Activated CD4-positive, alpha-beta T cell treated with anti-CD3 and anti-CD28 coated beads, Interleukin-2, Interleukin-4, amounts not matched to agents 100 ng/mL and 50 ng/mL, durations not matched to agents 16 hours and 8 hours (primary cell): ENCODE data around the gene ARHGEF4.

Source experiments
- DNase-seq: peaks from one replicate; pipeline ENCODE4 v3.0.0-alpha.2; 2020; ENCODE audit warnings: low spot score

The ARHGEF4 gene

DNA sequence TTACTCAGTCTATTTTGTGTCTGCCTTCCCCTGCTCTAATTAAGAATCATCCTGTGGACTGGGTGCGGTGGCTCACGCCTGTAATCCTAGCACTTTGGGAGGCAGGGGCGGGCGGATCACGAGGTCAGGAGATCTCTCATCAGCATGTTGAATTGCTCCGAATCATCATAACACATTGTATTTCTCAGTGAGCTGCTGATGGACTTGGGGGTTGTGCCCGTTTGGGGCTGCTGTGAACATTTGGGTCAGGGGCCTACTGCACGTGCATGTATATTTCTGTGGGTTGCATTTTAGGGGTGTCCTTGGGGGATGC is 84.4 kb downstream of the ARHGEF4 start:
- DNase-seq: no peak

DNA sequence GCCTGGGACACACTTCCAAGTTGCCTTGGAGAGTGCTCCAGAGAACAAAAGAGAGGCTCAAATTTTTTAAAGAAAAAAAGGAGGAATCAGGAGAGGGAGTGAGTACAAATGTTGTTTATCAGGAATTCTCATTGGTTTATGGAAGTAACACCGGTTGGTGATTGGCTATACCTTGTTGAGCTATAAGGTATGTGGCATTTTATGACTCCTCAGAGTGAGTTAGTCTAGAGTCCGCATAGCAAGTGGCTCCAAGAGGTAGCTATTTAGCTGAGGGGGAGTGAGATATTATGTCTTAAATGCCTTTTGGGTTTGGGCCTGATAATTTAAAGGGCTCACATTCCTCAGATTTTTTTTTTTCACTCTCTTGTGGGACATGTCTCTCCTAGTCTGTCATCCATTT is 85.7 kb downstream of the ARHGEF4 start:
- DNase-seq: no peak

DNA sequence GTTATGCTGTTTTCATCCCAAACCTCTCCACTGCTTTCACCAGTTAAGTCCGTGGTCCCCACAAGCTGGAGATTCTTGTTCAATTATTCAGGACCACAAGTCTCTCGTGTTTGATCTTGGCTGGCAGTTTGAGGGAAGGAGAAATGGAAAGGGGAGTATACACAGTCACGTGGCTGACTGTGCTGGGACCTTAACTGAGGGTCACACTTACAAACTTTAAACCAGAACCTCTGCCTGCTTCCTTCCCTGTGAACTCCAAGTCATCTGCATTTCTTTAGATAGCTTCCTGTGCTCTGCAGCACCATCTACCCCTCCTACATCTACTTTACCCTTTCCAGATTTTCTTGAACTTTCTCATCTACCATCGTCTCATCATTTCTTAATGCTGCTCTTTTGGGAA is 91.7 kb downstream of the ARHGEF4 start:
- DNase-seq: no peak

DNA sequence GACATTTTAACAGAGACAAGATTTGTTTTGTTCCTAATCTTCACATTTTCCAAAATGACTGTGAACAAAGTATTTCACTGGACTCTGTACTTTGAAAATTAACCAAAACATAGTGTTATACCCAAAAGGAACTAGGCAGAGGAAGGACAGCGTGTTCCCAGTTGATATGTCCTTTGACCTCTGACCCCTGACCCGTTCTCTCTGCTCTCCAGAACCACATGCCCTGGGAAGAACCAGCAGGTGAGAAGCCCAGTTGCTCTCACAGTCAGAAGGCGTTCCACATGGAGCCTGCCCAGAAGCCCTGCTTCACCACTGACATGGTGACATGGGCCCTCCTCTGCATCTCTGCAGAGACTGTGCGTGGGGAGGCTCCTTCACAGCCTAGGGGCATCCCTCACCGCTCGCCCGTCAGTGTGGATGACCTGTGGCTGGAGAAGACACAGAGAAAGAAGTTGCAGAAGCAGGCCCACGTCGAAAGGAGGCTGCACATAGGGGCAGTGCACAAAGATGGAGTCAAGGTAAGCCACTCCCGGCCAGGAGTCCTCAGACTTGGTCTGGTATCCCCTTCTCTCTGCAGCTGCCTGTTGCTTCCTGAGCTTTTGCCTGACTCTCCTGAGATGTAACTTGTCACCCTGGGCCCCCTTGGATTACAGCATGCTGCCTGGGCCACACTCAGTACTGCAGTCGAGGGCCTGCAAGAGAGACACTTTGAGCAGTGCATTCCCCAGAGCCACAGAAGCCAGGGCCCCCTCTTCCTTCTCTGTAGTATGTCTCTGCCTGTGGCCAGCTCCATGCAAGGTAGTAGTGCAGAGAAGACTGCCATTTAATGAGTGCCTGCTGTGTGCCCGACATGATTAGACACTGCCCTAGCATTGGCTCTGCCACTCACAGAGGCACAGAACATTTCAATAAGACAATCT is 94.3 kb downstream of the ARHGEF4 start:
- no peak for DNase-seq

DNA sequence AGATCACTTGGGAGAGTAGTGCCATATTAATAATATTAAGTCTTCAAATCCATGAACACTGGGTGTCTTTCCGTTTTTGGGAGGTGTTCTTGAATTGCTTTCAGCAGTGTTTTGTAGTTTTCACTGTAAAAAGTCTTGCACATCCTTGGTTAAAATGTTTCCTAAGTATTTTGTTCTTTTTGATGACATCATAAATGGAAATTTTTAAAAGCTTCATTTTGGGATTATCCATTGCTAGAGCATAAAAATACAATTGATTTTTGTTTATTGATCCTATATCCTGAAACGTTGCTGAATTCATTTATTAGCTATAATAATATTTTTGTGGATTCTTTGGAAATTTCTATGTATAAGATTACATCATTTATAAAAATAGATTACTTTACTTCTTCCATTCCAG is 96.8 kb downstream of the ARHGEF4 start:
- DNase-seq: no peak

DNA sequence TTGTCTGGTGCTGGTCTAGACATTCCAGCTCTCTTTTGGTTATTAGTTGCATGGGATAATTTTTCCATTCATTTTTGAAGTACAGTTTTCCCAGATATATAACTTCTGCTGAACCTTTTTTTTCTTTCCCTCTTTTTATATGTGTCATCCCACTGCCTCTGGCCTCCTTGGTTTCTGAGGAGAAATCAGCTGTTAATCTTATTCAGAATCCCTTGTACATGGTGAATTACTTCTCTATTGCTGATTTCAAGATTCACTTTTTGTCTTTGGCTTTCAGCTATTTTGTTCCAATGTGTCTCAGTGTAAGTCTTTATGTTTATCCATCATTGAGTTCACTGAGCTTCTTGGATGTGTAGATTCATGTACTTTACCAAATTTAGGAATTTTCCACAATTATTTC is 99.7 kb downstream of the ARHGEF4 start:
- no peak for DNase-seq

DNA sequence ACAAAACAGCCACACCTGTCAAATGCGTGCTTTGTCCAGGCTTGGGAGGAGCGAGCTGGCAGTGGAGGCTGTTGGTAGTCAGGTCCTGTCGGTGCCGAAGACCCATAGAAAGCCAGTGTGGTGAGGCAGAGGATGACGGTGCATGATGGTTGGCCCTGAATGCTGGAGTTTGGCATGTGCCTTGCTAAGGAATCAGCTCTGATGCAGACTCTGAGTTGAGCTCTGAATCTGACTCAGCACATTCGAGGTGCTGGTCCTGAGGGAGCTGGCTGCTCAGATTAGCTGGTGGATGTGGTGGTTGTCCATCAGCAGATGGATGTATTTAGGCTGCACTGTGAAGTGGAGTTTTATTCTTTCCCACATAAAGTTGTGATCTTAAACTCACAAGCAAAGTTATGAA is 111.3 kb downstream of the ARHGEF4 start:
- DNase-seq: no peak

DNA sequence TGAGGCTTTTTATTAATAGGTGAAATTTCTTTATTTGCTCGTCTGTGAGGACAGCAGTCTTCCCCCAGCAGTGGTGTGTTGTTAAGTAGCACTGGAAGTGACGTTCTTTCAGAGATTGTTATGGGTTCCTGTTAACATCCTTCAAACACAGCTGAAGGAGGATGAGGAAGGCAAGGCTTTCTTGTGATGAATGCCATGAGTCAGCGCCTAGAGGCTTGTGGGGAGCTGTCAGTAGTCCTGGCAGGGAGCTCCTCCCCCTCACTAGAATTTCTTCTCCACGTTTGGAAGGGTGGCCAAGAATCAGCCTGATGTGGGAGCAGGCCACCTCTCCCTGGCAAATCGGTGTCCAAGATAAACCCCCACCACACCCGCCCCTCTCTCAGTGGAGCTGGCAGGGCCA is 113.2 kb downstream of the ARHGEF4 start:
- no peak for DNase-seq

DNA sequence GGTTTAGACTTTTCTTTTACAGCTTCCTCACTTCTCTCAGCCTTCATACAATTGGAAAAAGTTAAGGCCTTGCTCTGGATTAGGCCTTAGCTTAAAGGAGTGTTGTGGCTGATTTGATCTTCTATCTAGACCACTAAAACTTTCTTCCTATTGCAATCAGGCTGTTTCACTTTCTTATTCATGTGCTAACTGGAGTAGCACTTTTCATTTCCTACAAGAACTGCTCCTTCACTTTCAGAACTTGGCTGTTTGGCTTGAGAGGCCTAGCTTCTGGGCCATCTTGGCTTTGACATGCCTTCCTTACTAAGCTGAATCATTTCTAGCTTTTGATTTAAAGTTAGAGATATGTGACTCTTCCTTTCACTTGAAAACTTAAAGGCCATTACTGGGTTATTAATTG is 114.3 kb downstream of the ARHGEF4 start:
- no peak for DNase-seq

DNA sequence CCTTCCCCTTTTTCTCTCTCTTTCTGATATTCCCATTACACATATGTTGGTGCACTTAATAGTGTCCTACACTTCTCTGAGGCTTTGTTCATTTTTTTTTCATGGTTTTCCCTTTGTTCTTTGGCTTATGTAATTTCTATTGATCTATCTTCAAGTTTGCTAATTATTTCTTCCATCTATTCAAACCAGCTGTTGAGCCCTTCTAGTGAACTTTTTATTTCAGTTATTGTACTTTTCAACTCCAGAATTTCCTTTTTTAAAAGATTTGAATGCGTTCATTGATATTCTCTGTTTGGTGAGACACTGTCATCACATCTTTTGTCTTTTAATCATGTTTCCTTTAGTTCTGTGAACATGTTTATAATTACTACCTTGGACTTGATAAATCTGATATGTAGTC is 118.2 kb downstream of the ARHGEF4 start:
- no peak for DNase-seq

DNA sequence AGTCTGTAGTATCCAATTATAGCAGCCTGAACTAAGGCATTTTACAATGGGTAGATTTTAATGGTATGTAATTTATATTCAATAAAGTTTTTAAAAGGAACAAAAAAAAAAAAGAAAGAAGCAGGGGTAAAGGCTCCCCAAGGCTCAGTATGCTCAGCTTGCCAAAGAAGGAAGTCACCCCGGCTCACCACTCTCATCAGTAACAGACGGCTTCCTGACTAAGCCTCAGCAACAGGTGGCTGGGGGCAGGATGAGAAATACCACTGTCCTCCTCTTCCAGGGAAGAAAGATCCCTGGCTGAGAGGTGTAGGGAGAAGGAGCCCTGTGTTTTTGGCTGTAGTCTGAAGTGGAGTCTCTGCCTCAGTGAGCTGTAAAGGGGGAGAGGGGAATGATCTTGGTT is 121.2 kb downstream of the ARHGEF4 start:
- DNase-seq: no peak

DNA sequence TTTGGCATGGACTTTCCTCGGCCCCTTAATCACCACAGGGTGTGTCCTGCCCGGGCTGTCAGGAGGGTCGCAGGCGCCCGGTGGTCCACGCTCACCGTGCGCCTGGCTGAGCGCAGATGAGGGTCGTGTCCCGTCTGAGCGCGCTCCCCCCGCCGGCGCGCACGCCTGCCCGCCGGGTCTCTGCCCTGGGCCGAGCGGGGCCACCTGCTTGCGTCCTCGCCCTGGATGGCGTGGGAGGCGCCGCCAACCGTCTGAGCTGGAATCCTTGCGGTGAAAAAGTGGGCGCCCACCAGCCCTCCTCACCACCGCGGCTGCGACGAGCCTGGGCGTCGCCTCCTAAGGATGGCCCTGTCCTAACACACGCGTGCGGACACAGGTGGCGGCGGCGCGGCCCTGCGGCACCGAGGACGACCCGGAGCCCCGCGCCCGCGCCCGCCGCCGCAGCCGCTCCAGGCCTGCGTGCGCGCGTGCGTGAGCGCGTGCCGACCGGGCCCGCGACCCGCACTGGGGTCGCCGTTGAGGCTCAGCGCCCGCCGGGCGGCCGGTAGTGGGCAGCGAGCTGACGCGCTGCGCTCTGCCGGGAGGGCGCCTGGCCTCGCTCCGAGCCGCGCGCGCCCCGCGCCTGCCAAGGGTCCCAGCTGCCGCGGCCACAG is 126.6 kb downstream of the ARHGEF4 start:
- DNase-seq: no peak

DNA sequence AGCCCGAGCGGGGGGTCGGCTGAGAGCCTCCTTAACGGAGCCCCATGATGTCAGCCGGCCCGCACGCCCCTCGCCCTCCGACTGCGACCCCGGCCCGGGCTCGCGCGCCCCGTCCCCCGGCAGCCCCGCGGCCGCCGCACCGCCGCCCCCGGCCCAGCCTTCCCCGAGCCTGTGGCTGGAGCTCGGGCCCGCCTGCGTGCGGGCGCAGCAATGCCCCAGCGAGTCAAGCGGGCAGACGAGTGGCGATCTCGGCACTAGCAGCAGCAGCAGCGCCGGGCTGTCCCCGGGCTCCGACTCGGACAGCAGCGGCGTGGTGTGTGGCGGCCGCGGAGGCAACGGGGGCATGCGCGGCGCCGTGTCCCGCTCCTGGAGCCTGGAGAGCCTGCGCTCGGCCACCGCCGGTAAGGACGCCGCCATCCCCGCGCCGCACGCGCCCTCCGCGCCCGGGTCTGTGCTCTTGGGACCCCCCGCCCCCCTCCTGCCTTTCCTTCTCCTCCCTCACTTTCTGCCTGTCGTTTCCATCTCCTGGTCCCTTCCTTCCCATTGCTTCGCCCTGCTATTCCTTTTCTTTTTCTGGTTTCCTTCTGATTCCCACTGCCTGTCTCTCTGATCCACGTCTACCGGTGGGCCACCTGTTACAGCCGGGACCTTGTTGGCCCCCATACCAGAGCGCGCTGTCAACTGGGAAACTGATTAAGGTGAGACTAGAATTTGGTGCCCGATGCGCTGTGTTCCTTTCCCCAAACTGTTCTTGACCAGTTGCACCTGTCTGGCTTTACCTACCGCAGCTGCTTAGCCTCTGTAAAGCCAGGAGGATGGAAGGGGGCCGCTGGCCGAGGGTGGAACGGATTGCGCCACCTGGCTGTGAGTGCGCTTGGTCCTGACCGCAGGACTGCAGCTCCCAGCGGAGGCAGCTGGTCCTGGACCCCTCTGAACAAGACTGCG is 127.4 kb downstream of the ARHGEF4 start:
- DNase-seq: no peak

DNA sequence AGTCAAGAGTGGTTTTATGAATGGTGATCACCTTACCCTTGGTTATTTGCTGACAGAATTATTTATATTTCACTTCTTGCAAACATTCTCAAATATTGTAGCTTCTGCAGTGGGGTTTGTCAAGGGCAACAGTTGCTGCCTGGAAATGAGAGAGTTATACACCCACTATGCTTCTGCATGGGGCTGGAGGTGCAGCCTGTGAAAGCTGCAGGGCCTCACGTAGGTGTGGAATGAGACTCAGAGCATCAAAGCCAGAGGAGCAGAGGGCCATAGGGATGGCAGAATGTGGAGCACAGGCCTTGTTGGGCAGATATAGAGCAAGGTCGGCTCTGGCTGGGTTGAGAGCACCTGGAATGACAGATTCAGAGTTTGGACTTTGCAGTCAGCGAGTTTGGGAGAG is 128.2 kb downstream of the ARHGEF4 start:
- no peak for DNase-seq

DNA sequence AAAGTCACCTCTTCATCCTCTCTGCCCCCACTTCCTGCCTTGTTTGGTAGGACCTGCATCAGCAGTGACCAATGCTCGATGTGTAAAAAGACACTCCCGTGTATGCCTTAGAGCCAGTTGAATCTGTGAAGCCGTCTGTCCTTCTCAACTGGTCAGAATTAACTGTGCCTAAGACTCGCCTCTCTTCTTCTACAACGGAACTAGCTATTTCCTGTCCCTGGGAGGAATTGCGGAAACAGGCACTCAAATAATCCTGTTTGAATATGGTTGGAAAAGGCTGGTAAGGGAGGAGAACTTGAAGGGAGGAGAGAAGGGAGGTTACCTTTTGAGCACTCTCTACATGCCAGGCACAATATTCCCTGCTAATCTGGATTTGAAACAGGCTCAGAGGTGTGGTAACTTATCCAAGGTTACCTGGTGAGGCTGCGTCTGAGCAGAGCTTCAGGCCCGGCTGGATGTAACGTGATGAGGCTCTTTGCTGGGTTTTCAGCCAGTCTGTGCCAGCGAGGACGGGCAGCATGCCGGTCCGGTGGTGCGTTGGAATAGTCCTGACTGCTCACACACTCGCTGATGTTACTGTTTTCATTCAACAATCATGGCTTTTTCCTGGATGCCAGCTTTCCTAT is 129.5 kb downstream of the ARHGEF4 start:
- no peak for DNase-seq

DNA sequence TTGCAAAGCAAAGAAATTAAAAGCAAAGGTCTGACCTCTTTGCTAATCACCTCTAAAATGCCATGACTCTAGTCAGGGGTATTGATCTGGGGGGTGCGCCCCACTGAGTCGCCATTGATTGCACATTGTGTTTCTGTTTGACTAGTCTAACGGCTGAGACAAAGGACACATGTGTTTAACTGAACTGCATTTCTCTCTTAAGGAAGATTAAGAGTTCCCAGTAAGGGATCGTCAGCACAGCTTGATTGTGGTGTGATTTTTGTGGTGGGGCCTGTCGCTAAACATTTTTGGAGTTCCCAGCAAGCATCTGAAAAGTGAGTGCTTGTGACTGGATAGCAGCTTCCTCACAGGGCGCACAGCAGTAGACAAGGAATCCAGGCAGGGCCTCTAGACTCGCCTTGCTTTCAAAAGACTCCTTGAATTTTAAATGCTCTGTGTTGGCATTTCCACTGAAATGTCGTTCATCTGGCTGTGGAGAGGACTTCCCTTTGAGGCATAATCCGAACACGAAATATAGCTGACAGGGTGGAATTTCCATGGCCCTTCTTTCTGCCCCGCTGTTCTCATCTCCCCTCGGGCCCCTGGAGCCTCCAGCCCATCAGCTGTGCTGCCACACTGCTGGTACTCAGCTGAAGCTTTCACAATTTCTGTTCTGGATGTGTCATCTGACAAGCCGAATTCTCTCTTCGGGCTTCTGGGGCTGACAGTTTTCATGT is 130.2 kb downstream of the ARHGEF4 start:
- DNase-seq: no peak

DNA sequence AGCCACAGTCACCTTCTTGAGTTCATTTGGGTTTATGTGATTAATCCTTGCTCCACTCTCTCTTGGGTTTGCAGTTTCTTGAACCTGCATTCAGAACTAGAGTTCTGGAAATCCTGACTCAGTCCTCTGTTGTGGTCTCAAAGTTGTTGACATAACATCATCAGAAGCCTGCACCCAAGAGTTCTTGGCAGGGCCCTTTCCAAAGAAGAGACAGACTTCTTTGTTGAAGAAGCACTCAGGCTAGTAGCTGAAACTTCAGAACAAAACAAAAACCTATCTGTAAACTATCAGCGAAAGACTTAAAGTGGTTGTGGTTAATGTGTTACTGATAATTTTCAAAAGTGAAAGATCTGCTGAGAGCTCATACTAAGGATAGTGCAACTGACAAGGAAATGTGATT is 135.7 kb downstream of the ARHGEF4 start:
- DNase-seq: peak; percentile 60

DNA sequence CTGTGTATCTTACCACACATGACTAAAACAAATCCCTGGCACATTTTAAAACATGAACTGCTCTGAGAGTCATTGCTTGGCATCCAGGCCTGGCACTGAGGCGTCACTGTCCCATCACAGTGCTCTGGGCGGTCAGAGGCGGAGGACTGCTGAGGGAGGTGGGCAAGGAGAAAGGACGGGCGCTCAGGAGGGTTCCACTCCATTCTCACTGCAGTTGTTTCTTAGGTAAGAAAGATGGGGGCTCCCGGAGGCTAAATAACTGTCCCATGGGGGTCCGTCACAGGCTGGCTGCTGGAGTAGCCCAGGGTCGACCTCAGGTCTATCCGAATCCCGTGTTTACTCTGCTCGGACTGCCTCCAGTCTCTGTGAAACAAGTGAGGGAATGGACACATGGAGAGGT is 139.0 kb downstream of the ARHGEF4 start:
- DNase-seq: no peak

DNA sequence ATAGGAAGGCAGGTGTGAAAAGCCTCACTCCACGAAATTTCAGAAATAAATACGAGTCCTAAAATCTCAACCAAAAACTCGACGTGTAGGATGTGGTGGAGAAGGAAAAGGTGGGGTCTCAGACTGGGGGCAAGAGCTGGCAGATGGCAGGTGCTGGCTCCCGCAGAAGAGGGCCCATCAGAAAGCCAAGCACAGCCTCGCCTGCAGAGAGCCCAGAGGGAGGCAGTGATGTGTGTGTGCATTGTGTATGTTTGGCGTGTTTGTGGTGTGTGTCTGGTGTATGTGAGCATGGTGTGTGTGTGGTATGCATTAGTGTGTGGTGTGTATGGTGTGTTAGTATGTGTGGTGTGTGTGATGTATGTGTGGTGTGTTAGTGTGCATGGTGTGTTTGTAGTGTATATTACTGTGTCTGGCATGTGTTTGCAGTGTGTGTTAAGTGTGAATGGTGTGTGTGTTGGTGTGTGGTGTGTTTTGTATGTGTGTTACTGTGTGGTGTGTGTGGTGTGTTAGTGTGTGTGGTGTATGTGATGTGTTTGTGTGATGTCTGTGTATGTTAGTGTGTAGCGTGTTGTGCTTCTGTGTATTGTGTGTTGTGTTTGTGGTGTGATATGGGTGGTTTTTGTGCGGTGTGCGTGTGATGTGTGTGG is 140.0 kb downstream of the ARHGEF4 start:
- no peak for DNase-seq

DNA sequence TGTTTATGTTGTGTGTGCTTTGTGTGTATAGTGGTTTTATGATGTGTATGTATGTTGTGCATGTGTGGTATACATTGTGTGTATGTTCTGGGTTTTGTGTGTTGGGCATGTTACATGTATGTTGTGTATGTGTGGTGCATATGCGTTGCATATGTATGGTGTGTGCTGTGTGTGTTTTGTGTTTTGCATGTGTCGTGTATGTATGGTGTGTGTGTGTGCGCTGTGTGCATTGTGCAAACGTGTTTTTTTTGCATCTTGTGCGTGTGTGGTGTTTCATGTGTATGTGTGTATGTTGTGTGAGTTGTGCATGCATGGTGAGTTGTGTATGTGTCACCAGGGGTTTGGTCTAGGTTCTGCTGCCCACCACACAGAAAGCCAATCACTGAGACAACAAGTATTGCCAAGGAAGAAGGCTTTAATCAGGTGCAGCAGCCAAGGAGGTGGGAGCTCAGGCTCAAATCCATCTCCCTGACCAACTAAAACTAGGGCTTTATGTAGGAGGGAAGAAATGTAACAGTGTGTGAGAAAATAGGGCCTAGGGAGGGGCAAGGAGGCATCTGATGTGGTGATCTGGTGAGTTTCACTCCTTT is 140.8 kb downstream of the ARHGEF4 start:
- no peak for DNase-seq

DNA sequence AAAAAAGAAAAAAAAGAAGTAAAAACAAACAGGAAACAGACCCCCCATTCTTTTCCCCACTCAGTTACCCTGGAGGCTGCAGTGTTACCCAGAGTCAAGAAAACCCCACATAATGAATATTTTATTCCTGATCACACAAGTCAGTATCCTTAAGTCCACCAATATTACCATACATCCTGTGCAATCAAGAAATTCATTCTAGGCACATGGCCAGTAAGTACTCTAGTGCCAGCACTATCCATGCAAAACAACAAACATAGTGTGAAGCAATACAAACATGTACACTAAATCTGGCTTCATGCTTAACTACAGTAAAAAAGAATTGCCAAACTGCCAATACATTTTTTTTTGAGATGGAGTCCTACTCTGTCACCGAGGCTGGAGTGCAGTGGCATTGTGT is 145.0 kb downstream of the ARHGEF4 start:
- no peak for DNase-seq
